ENCODE data around the gene VTI1A.

Gene VTI1A

GRCh38 chr10:112792487-112793201, 345.6 kb downstream of the VTI1A start:
- peak; percentile 89 for DNase-seq

GRCh38 chr10:112793202-112793921, 346.3 kb downstream of the VTI1A start:
- DNase-seq = peak; percentile 39

- no peak for DNase-seq
These were observed 347.2 kb downstream of the VTI1A start for GRCh38 chr10:112794201-112794600.

- no peak for DNase-seq
These were observed 348.1 kb downstream of the VTI1A start for GRCh38 chr10:112795067-112795466.

GRCh38 chr10:112797197-112797596, 350.2 kb downstream of the VTI1A start:
- DNase-seq = no peak

GRCh38 chr10:112797855-112798254, 350.8 kb downstream of the VTI1A start:
- DNase-seq = no peak

GRCh38 chr10:112799038-112799437, 352.0 kb downstream of the VTI1A start:
- DNase-seq = no peak

- DNase-seq = no peak
These were observed 352.9 kb downstream of the VTI1A start for GRCh38 chr10:112799726-112800510.

- DNase-seq = no peak
These were observed 354.0 kb downstream of the VTI1A start for GRCh38 chr10:112801004-112801403.

- DNase-seq = peak; percentile 48
These were observed 354.7 kb downstream of the VTI1A start for GRCh38 chr10:112801748-112802147.

- DNase-seq = no peak
These were observed 355.5 kb downstream of the VTI1A start for GRCh38 chr10:112802411-112803022.

- no peak for DNase-seq
These were observed 357.0 kb downstream of the VTI1A start for GRCh38 chr10:112803961-112804401.

- DNase-seq = no peak
These were observed 358.2 kb downstream of the VTI1A start for GRCh38 chr10:112805254-112805590.

- no peak for DNase-seq
These were observed 358.7 kb downstream of the VTI1A start for GRCh38 chr10:112805701-112806100.

GRCh38 chr10:112807013-112807412, 360.0 kb downstream of the VTI1A start:
- DNase-seq = no peak

- DNase-seq = no peak
These were observed 362.7 kb downstream of the VTI1A start for GRCh38 chr10:112809736-112810135.

- no peak for DNase-seq
These were observed 363.7 kb downstream of the VTI1A start for GRCh38 chr10:112810711-112811151.

GRCh38 chr10:112811741-112812551, 364.9 kb downstream of the VTI1A start:
- DNase-seq = no peak

- DNase-seq = no peak
These were observed 365.6 kb downstream of the VTI1A start for GRCh38 chr10:112812586-112812985.

GRCh38 chr10:112813866-112814591, 367.0 kb downstream of the VTI1A start:
- DNase-seq = no peak

GRCh38 chr10:112815269-112816032, 368.4 kb downstream of the VTI1A start:
- DNase-seq = no peak
